HFF-Myc (cell line): ENCODE results near the gene ZNF500.

Source experiments
- DNase-seq: peaks from one replicate; pipeline ENCODE4 v3.0.0-alpha.2; 2011; ENCODE audit warnings: low read depth; ENCODE audit errors: extremely low read depth
- H3K4me3 ChIP-seq: replicated peaks from 2 replicates; pipeline ENCODE4 v1.5.1; 2011; ENCODE audit warnings: low read depth, mild to moderate bottlenecking, control low read depth, low read length
- CTCF ChIP-seq: IDR thresholded peaks from 2 replicates; pipeline ENCODE4 v1.5.1; 2012; ENCODE audit warnings: mild to moderate bottlenecking, low read depth, low read length, control low read depth; ENCODE audit errors: missing control alignments

The ZNF500 gene

GRCh38 chr16:4762205-4762604, 4.8 kb downstream of the ZNF500 start:
- TF ChIP-seq CTCF = no peak
- no peak for DNase-seq
- no peak overlapping the region for H3K4me3 ChIP-seq

- TF ChIP-seq CTCF = no peak
- no peak for DNase-seq
- no peak overlapping the region for H3K4me3 ChIP-seq
Measured at GRCh38 chr16:4760221-4760910, 6.6 kb downstream of the ZNF500 start.

DNA sequence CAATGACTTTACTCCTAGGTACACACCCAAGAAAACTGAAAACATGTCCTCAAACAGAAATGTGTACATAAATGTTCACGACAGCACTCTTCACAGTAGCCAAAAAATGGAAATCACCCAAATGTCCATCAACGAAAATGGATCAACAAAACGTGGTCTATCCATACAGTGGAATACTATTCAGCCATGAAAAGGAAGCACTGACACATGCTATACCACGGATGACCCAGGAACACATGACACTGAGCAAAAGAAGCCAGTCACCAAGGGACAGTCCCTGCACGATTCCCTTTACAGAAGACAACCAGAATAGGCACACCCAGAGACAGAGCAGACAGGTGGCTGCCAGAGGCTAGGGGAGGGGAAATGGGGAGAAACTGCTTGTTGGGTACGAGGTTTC, 11.3 kb downstream of the ZNF500 start:
- no peak for TF ChIP-seq CTCF
- DNase-seq = no peak
- no peak overlapping the region for H3K4me3 ChIP-seq

- no peak for DNase-seq
- TF ChIP-seq CTCF = no peak
- no peak overlapping the region for H3K4me3 ChIP-seq
Measured at GRCh38 chr16:4754865-4755264, 12.1 kb downstream of the ZNF500 start.

DNA sequence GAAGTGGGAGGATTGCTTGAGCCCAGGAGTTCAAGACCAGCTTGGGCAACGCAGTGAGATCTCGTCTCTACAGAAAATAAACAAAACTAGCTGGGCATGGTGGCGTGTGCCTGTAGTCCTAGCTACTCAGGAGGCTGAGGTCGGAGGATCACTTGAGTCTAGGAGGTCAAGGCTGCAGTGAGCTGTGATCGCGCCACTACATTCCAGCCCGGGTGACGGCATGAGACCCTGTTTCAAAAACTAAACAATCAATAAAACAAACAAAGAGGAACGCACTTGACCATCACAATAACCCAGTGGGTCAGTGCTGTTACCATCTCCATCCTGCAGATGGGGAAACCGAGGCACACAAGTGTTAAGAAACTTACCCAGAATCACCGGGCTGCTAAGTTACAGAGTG, 13.7 kb downstream of the ZNF500 start:
- DNase-seq = no peak
- no peak overlapping the region for H3K4me3 ChIP-seq
- no peak for TF ChIP-seq CTCF

GRCh38 chr16:4752351-4753100, 14.4 kb downstream of the ZNF500 start:
- no peak for DNase-seq
- H3K4me3 ChIP-seq = no peak overlapping the region
- TF ChIP-seq CTCF = no peak
